ENCODE measurements around the gene ATP11B. TPM values are rescaled to one million over a fixed set of nuclear protein-coding genes. Genes with fewer than 3 reads are reported as not detected.

The ATP11B gene
- polyA plus RNA-seq, 3 donors: 11.1 to 25.1 (median 13.5) TPM

DNA sequence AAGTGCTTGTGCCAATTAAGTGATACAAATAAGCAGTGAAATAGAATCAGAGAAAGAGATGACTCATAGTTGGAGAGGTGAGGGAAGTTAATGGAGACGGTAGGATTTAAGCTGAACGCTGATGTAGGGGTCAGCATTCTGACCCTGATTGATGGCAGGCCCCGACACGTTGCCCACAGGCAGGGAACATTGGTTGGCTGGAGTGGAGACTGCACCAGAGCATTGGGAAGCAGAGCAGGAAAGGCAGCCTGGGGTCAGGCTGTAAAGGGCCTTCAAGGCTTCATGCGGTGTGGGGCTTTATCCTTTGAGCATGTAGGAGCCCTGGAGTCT lies 118.4 kb downstream of the ATP11B start:
- H3K4me1 Mint-ChIP-seq: no peaks in the 10 kb centered on the region
- H3K36me3 Mint-ChIP-seq: peaks cover 45 to 59% of the 10 kb centered on the region in 2 donors
- Histone ChIP-seq H3K9ac (ENCODE audit: insufficient read depth, low read length, poor library complexity, severe bottlenecking) (no peak overlapping the region), H3K79me2 (ENCODE audit: insufficient read depth, low read length) (no peaks in the 10 kb centered on the region), H3K4me3 (replicated peaks in 1 of 3; ENCODE audit: low read depth in 2 of 3, low read length in 3 of 3) (no peak overlapping the region), H4K20me1 (ENCODE audit: insufficient read depth, low read length) (no peaks in the 10 kb centered on the region), H3K4me1 (ENCODE audit: control insufficient read depth in 1 of 2, insufficient read depth in 2 of 2, low read length in 2 of 2) (no peaks in the 10 kb centered on the region), H2AFZ (ENCODE audit: insufficient read depth, low read depth, low read length, poor library complexity, severe bottlenecking) (no peak overlapping the region), H3K27me3 (ENCODE audit: control insufficient read depth in 2 of 2, insufficient read depth in 2 of 2, low read length in 2 of 2) (no peaks in the 10 kb centered on the region), H3K9me3 (replicated peaks in 1 of 2; ENCODE audit: control insufficient read depth in 1 of 2, insufficient read depth in 1 of 2, low read length in 2 of 2) (no peaks in the 10 kb centered on the region), H3K4me2 (replicated peaks; ENCODE audit: extremely low read depth, low read length, poor library complexity, severe bottlenecking) (no peak overlapping the region), H3K36me3 (replicated peaks in 1 of 2; ENCODE audit: control insufficient read depth in 1 of 2, insufficient read depth in 2 of 2, low read length in 2 of 2) (peaks cover 30 to 90% of the 10 kb centered on the region in 2 donors), H3K27ac (ENCODE audit: low read depth in 1 of 2, low read length in 2 of 2) (no peak overlapping the region)
- intact Hi-C loops (cut with micrococcal nuclease): no loop called here
- H3K27me3 Mint-ChIP-seq (ENCODE audit: low read depth in 3 of 3): peaks cover 0 to under 1% (median 0%) of the 10 kb centered on the region in 3 donors
- WGBS (ENCODE audit: insufficient coverage): 90% methylated on average over 4 of the region's 5 CpGs
- TF ChIP-seq CTCF (IDR thresholded peaks at IDR 0.05): no peak
- H3K4me3 Mint-ChIP-seq: no peak overlapping the region
- no peak overlapping the region for H3K27ac Mint-ChIP-seq
- no peak for DNase-seq
- no peaks in the 10 kb centered on the region for H3K9me3 Mint-ChIP-seq

GRCh38 chr3:182912474-182912873 lies 119.2 kb downstream of the ATP11B start:
- Mint-ChIP-seq H3K4me3 (no peak overlapping the region), H3K36me3 (peaks cover 48 to 59% of the 10 kb centered on the region in 2 donors), H3K27me3 (ENCODE audit: low read depth in 3 of 3) (no peaks in the 10 kb centered on the region), H3K4me1 (no peaks in the 10 kb centered on the region), H3K27ac (peak overlapping the region in 2 of 7 donors; percentile 12 to 16), H3K9me3 (no peaks in the 10 kb centered on the region)
- Histone ChIP-seq H3K9me3 (replicated peaks in 1 of 2; ENCODE audit: control insufficient read depth in 1 of 2, insufficient read depth in 1 of 2, low read length in 2 of 2) (no peaks in the 10 kb centered on the region), H3K4me1 (ENCODE audit: control insufficient read depth in 1 of 2, insufficient read depth in 2 of 2, low read length in 2 of 2) (no peaks in the 10 kb centered on the region), H2AFZ (ENCODE audit: insufficient read depth, low read depth, low read length, poor library complexity, severe bottlenecking) (no peak overlapping the region), H3K4me3 (replicated peaks in 1 of 3; ENCODE audit: low read depth in 2 of 3, low read length in 3 of 3) (no peak overlapping the region), H4K20me1 (ENCODE audit: insufficient read depth, low read length) (no peaks in the 10 kb centered on the region), H3K27ac (ENCODE audit: low read depth in 1 of 2, low read length in 2 of 2) (no peak overlapping the region), H3K9ac (ENCODE audit: insufficient read depth, low read length, poor library complexity, severe bottlenecking) (no peak overlapping the region), H3K79me2 (ENCODE audit: insufficient read depth, low read length) (no peaks in the 10 kb centered on the region), H3K27me3 (ENCODE audit: control insufficient read depth in 2 of 2, insufficient read depth in 2 of 2, low read length in 2 of 2) (no peaks in the 10 kb centered on the region), H3K36me3 (replicated peaks in 1 of 2; ENCODE audit: control insufficient read depth in 1 of 2, insufficient read depth in 2 of 2, low read length in 2 of 2) (peaks cover 26 to 90% of the 10 kb centered on the region in 2 donors), H3K4me2 (replicated peaks; ENCODE audit: extremely low read depth, low read length, poor library complexity, severe bottlenecking) (no peak overlapping the region)
- TF ChIP-seq CTCF (IDR thresholded peaks at IDR 0.05): no peak
- WGBS (ENCODE audit: insufficient coverage): 86% methylated on average over 1 of the region's 5 CpGs
- DNase-seq: no peak
- intact Hi-C loops (cut with micrococcal nuclease): no loop called here
